HFFc6 (cell line): Measurements from ENCODE around the gene LTBP2. TPM values are rescaled to one million over a fixed set of nuclear protein-coding genes. Genes with fewer than 3 reads are reported as not detected.

Source experiments
- DNase-seq: peaks from one replicate; pipeline ENCODE4 v3.0.0-alpha.2; 2018
- H3K27ac Mint-ChIP-seq: 2 replicates; pipeline ENCODE4 v1.8.0; 2020; ENCODE audit warnings: mild to moderate bottlenecking, mixed read lengths
- H3K27me3 Mint-ChIP-seq: 2 replicates; pipeline ENCODE4 v1.8.0; 2021; ENCODE audit warnings: mild to moderate bottlenecking, moderate library complexity, mixed read lengths; ENCODE audit not compliant: insufficient read depth
- H3K36me3 Mint-ChIP-seq: 2 replicates; pipeline ENCODE4 v1.8.0; 2021; ENCODE audit warnings: low read depth, mixed read lengths
- H3K4me1 Mint-ChIP-seq: 2 replicates; pipeline ENCODE4 v1.8.0; 2020; ENCODE audit warnings: low read depth, mixed read lengths
- H3K4me3 Mint-ChIP-seq: 2 replicates; pipeline ENCODE4 v1.8.0; 2020; ENCODE audit warnings: mild to moderate bottlenecking, moderate library complexity, mixed read lengths
- H3K9me3 Mint-ChIP-seq: 2 replicates; pipeline ENCODE4 v1.8.0; 2020; ENCODE audit warnings: mild to moderate bottlenecking, mixed read lengths
- CTCF ChIP-seq: fragments of 200-600 bp; sonication (generic); IDR thresholded peaks from 2 replicates; pipeline ENCODE4 v1.5.0; 2021; ENCODE audit warnings: antibody characterized with exemption, mild to moderate bottlenecking
- total RNA-seq, 6 experiments: library from RNA; stranded (reverse); fragmentation: NEBNext Ultra II Directional; extraction: Animal tissue kit (Norgen Biotek cat#: 25700); gene quantifications; 2 replicates in 1 of 6; 3 replicates in 5 of 6; pipeline ENCODE4 v1.2.3, GENCODE V29; 2021

LTBP2 gene
- total RNA-seq, 6 experiments from 2014 or later, result 109 to 165 (median 120) TPM

GRCh38 chr14:74563233-74563585, 48.8 kb downstream of the LTBP2 start:
- Mint-ChIP-seq H3K27ac (peak overlapping the region; percentile 1; the same call in 1 of the 2 replicates), H3K9me3 (no peaks in the 10 kb centered on the region), H3K4me3 (no peak overlapping the region), H3K36me3 (peaks cover 9% of the 10 kb centered on the region), H3K27me3 (peaks cover 1% of the 10 kb centered on the region; the same call in 1 of the 2 replicates), H3K4me1 (peaks cover 51% of the 10 kb centered on the region)
- TF ChIP-seq CTCF, result no peak
- DNase-seq, result no peak

GRCh38 chr14:74562515-74563232, 49.4 kb downstream of the LTBP2 start:
- DNase-seq, result no peak
- Mint-ChIP-seq H3K27ac (peak overlapping the region; percentile 1; the same call in 1 of the 2 replicates), H3K27me3 (peaks cover 1% of the 10 kb centered on the region; the same call in 1 of the 2 replicates), H3K9me3 (no peaks in the 10 kb centered on the region), H3K36me3 (peaks cover 9% of the 10 kb centered on the region), H3K4me1 (peaks cover 47% of the 10 kb centered on the region), H3K4me3 (no peak overlapping the region)
- TF ChIP-seq CTCF, result no peak

- Mint-ChIP-seq H3K27ac (peak overlapping the region; percentile 57), H3K4me1 (peaks cover 50% of the 10 kb centered on the region), H3K4me3 (no peak overlapping the region), H3K36me3 (peaks cover 14% of the 10 kb centered on the region), H3K27me3 (peaks cover 3% of the 10 kb centered on the region; the same call in 1 of the 2 replicates), H3K9me3 (no peaks in the 10 kb centered on the region)
- no peak for DNase-seq
- TF ChIP-seq CTCF, result no peak
Observed at GRCh38 chr14:74558655-74559054, 53.4 kb downstream of the LTBP2 start.

GRCh38 chr14:74557691-74558090, 54.3 kb downstream of the LTBP2 start:
- Mint-ChIP-seq H3K27ac (peak overlapping the region; percentile 3; the same call in 1 of the 2 replicates), H3K4me1 (peaks cover 50% of the 10 kb centered on the region), H3K27me3 (peaks cover 3% of the 10 kb centered on the region; the same call in 1 of the 2 replicates), H3K4me3 (no peak overlapping the region), H3K9me3 (no peaks in the 10 kb centered on the region), H3K36me3 (peaks cover 20% of the 10 kb centered on the region)
- no peak for TF ChIP-seq CTCF
- DNase-seq, result no peak

GRCh38 chr14:74555476-74556050, 56.5 kb downstream of the LTBP2 start:
- no peak overlapping the region for H3K4me3 Mint-ChIP-seq
- no peaks in the 10 kb centered on the region for H3K9me3 Mint-ChIP-seq
- peaks cover 49% of the 10 kb centered on the region for H3K4me1 Mint-ChIP-seq
- peaks cover 3% of the 10 kb centered on the region; the same call in 1 of the 2 replicates for H3K27me3 Mint-ChIP-seq
- H3K36me3 Mint-ChIP-seq, result peaks cover 27% of the 10 kb centered on the region
- no peak for TF ChIP-seq CTCF
- DNase-seq, result no peak
- H3K27ac Mint-ChIP-seq, result no peak overlapping the region; the same call in 1 of the 2 replicates
